ENCODE measurements around the gene TXNRD2. TPM values are rescaled to one million over a fixed set of nuclear protein-coding genes. Genes with fewer than 3 reads are reported as not detected.

Gene TXNRD2
- total RNA-seq, 1 donor from 2014 or later, result 23.0 TPM

DNA sequence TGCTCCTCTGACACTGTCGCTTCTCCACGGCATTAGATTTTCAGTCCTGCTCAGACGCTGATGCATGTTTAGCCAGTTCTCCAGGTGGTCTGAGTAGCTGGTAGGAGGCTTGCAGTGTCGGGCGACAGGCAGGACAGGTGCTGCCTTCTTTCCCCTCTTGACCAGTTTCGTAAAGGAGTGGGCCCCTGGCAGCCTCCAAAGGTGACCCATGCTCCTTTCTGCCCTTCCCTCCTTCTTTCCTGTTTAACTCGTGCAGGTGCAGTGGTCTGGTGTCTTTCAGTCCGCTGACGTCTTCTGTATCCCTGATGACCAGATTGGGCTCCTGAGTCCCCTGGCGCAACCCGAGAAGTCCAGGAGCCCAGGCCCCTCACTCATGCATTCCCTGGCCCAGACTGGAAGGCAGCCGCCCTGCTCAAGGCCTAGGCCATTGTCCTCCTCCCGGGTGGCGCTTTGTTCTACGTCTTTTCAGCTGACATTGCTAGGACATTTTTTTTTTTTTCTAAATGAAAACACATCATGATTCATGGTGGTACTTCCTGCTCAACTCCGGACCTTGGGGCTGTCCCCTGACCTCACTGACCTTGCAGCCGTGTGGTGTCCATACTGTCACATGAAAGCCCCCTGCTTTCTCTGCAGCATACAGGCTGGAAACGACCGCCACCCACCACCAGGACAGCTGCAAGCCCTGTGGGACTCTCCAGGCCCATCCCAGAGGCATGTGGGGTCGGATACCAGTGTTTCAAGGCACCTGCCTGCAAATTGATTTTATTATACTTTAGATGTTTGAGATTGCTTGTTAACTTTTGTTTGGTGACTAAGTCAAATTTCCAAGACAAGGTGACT, 25.5 kb upstream of the TXNRD2 start:
- DNase-seq (ENCODE audit: low spot score), result no peak
- TF ChIP-seq, protein P1, sequence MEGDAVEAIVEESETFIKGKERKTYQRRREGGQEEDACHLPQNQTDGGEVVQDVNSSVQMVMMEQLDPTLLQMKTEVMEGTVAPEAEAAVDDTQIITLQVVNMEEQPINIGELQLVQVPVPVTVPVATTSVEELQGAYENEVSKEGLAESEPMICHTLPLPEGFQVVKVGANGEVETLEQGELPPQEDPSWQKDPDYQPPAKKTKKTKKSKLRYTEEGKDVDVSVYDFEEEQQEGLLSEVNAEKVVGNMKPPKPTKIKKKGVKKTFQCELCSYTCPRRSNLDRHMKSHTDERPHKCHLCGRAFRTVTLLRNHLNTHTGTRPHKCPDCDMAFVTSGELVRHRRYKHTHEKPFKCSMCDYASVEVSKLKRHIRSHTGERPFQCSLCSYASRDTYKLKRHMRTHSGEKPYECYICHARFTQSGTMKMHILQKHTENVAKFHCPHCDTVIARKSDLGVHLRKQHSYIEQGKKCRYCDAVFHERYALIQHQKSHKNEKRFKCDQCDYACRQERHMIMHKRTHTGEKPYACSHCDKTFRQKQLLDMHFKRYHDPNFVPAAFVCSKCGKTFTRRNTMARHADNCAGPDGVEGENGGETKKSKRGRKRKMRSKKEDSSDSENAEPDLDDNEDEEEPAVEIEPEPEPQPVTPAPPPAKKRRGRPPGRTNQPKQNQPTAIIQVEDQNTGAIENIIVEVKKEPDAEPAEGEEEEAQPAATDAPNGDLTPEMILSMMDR (IDR thresholded peaks at IDR 0.05; ENCODE audit: unreplicated experiment), result no peak

DNA sequence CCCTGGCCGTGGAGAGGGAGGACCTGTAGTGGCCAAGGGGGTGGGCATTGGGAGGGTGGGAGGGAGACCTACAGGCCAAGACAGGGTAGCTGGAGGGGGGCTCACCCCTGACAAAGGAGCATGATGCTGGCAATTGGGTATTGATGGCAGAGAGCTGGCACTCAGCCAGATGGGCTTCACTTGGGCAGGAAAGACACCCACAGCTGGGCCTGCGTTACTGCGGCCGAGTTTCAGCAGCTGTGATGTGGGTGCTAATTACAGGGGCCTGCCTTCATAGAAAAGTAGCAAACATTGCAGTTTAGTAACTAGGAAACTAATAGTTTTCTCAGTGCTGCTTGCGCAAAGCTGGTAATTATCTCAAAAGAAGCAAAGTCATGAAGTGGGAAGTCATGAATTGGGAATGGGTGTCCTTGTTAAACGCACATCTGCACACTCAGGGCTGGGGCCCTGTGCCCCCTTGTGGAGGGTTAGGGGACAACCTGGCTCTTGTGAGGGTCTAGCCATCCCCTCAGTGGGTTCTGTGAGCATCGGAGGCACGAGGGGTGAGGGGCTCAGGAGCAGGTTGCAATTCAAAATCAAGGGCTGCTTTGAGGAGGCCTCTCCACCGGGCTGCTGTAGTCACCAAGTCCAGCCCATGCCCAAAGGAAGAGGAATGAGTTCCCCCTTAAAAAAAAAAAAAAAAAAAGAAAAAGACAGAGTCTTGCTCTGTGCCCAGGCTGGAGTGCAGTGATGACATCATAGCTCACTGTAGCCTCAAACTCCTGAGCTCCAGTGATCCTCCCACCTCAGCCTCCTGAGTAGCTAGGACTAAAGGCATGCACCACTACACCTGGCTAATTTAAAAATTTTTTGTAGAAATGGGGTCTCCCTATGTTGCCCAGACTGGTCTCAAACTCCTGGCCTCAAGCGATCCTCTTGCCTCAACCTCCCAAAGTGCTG, 24.4 kb upstream of the TXNRD2 start:
- H3K36me3 Mint-ChIP-seq (ENCODE audit: low read depth, unreplicated experiment), result peaks cover 7% of the 10 kb centered on the region
- TF ChIP-seq, protein P1 (IDR thresholded peaks at IDR 0.05; ENCODE audit: unreplicated experiment), result peak; percentile 66
- H3K9me3 Mint-ChIP-seq (ENCODE audit: unreplicated experiment), result no peaks in the 10 kb centered on the region
- peaks cover 5% of the 10 kb centered on the region for H3K4me1 Mint-ChIP-seq (ENCODE audit: unreplicated experiment)
- DNase-seq (ENCODE audit: low spot score), result peak; percentile 56
- peaks cover 14% of the 10 kb centered on the region for H3K27me3 Mint-ChIP-seq (ENCODE audit: unreplicated experiment)
- no peak overlapping the region for H3K27ac Mint-ChIP-seq (ENCODE audit: unreplicated experiment)
- H3K4me3 Mint-ChIP-seq (ENCODE audit: unreplicated experiment), result no peak overlapping the region

More for the DNA sequence above, 25.5 kb upstream of the TXNRD2 start:
- Mint-ChIP-seq H3K36me3 (ENCODE audit: low read depth, unreplicated experiment) (peaks cover 10% of the 10 kb centered on the region), H3K27me3 (ENCODE audit: unreplicated experiment) (peaks cover 17% of the 10 kb centered on the region), H3K4me3 (ENCODE audit: unreplicated experiment) (peak overlapping the region; percentile 16), H3K9me3 (ENCODE audit: unreplicated experiment) (no peaks in the 10 kb centered on the region), H3K4me1 (ENCODE audit: unreplicated experiment) (peaks cover 5% of the 10 kb centered on the region), H3K27ac (ENCODE audit: unreplicated experiment) (no peak overlapping the region)

DNA sequence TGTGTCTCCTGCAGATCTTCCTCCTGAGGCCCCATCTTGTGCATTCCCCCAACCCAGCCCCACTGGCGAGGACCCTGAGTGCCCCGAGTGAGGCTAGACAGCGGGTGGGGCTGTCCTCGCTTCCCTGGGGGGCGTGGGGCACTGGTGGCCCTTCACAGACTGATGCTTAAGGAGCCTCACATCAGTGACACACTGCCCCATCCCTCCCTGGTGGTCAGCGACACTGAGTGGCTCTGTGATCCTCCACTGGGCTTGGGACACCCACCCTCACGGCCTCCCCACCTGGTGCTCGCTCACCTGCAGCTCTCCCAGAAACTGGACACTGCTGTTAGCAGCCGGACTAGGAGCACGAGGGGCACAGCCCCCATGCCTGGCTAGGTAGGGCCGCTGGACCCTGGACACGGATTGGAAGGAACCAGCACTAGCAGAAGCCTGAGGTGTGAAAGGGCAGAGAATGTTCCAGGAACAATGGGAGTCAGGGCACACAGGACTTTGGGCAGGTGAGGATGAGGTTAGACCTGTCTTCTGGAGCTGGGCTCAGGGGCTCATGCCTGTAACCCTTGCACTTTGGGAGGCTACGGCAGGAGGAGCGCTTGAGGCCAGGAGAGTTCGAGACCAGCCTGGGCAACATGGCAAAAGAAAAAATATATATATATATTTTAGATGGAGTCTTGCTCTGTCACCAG, 23.2 kb upstream of the TXNRD2 start:
- Mint-ChIP-seq H3K9me3 (ENCODE audit: unreplicated experiment) (no peaks in the 10 kb centered on the region), H3K36me3 (ENCODE audit: low read depth, unreplicated experiment) (peaks cover 4% of the 10 kb centered on the region), H3K27ac (ENCODE audit: unreplicated experiment) (no peak overlapping the region), H3K27me3 (ENCODE audit: unreplicated experiment) (peaks cover 13% of the 10 kb centered on the region), H3K4me1 (ENCODE audit: unreplicated experiment) (peaks cover 5% of the 10 kb centered on the region), H3K4me3 (ENCODE audit: unreplicated experiment) (no peak overlapping the region)
- TF ChIP-seq, protein P1 (IDR thresholded peaks at IDR 0.05; ENCODE audit: unreplicated experiment), result no peak
- DNase-seq (ENCODE audit: low spot score), result no peak

DNA sequence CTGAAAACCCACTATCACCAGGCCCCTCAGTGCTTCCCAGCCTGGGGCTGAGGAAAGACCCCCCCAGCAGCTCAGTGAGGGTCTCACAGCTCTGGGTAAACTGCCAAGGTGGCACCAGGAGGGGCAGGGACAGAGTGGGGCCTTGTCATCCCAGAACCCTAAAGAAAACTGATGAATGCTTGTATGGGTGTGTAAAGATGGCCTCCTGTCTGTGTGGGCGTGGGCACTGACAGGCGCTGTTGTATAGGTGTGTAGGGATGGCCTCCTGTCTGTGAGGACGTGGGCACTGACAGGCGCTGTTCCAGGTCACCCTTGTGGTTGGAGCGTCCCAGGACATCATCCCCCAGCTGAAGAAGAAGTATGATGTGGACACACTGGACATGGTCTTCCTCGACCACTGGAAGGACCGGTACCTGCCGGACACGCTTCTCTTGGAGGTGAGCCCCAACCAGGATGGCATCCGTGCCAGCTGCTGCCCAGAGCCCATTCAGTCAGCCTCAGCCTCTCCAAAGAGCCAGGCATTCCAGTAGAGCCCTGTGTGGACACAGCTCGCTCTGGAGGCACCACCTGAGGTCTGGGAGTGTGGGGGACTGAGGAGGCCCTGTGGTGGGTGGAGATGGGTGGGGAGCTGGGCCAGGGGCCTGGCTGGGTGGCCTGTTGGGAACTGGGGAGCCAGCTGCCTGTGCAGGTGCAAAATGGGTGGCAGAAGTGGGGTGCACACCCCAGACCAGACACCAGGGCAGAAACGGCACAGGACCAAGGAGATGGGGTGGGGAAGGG, 22.4 kb upstream of the TXNRD2 start:
- H3K9me3 Mint-ChIP-seq (ENCODE audit: unreplicated experiment), result no peaks in the 10 kb centered on the region

More for the DNA sequence above, 22.4 kb upstream of the TXNRD2 start:
- no peak for DNase-seq (ENCODE audit: low spot score)
- H3K4me1 Mint-ChIP-seq (ENCODE audit: unreplicated experiment), result peaks cover 7% of the 10 kb centered on the region
- peaks cover 11% of the 10 kb centered on the region for H3K27me3 Mint-ChIP-seq (ENCODE audit: unreplicated experiment)
- peaks cover 4% of the 10 kb centered on the region for H3K36me3 Mint-ChIP-seq (ENCODE audit: low read depth, unreplicated experiment)
- no peak overlapping the region for H3K27ac Mint-ChIP-seq (ENCODE audit: unreplicated experiment)
- H3K4me3 Mint-ChIP-seq (ENCODE audit: unreplicated experiment), result no peak overlapping the region
- TF ChIP-seq, protein P1 (IDR thresholded peaks at IDR 0.05; ENCODE audit: unreplicated experiment), result no peak

Measured in endothelial cell (in vitro differentiated cells).